ENCODE results near the gene ZNF423. TPM values are rescaled to one million over a fixed set of nuclear protein-coding genes. Genes with fewer than 3 reads are reported as not detected.
A peak's percentile ranks its signal among the peaks of the same experiment; 100 is the strongest.

ZNF423 gene
- total and polyA plus RNA-seq, 2 of the 13 experiments (the other 11 are each of a cell fraction or from before 2014, with no cell fraction given) = 0.07 to 0.31 TPM

- H3K9ac ChIP-seq (ENCODE audit: insufficient read depth, low read depth, low read length) = no peak overlapping the region
- BruUV-seq (replicated peaks) = no TSS peak
- H3K4me2 ChIP-seq (ENCODE audit: low read depth, low read length) = no peak overlapping the region
- FAIRE-seq (no peak), DNase-seq (ENCODE audit: low spot score) (no peak), ATAC-seq (peak; percentile 24)
- no peak overlapping the region for H2AFZ ChIP-seq (ENCODE audit: low read length)
- WGBS (ENCODE audit: low lambda C conversion rate) = 8% methylated on average over 2 of the region's 2 CpGs
- in situ Hi-C loops (cut with HindIII; ENCODE audit: extremely low pct_ligation_motif_present, low pct_unique_long_range_greater_than_20kb) = no loop called here
- H3K27ac ChIP-seq (ENCODE audit: extremely low read length, insufficient read depth, low read length) = no peak overlapping the region
- H3K9me3 ChIP-seq (ENCODE audit: low read length) = no peaks in the 10 kb centered on the region
- ChIA-PET CTCF (ENCODE audit: low intra/inter-chr PET ratio, low total read pairs) (no interaction called here), POLR2A (no interaction called here)
- H3K4me3 ChIP-seq (replicated peaks in 1 of 3; ENCODE audit: insufficient read depth in 1 of 3, low read depth in 2 of 3, low read length in 3 of 3) = no peak overlapping the region
- H3K4me1 ChIP-seq (ENCODE audit: insufficient read depth, low read length) = no peaks in the 10 kb centered on the region
- H3K36me3 ChIP-seq (replicated peaks in 1 of 2; ENCODE audit: control insufficient read depth in 1 of 2, insufficient read depth in 2 of 2, low read length in 2 of 2) = no peaks in the 10 kb centered on the region
- no peaks in the 10 kb centered on the region for H3K79me2 ChIP-seq (ENCODE audit: insufficient read depth, low read length)
- no peaks in the 10 kb centered on the region for H4K20me1 ChIP-seq (ENCODE audit: insufficient read depth, low read length)
- TF ChIP-seq ZNF362 (CRISPR knock-in tag; IDR thresholded peaks at IDR 0.05; ENCODE audit: borderline replicate concordance) (no peak), ZSCAN21 (CRISPR knock-in tag; IDR thresholded peaks at IDR 0.05; ENCODE audit: borderline replicate concordance) (no peak), CC2D1A (CRISPR knock-in tag; IDR thresholded peaks at IDR 0.05) (no peak)
- intact Hi-C loops (cut with micrococcal nuclease; ENCODE audit: unreplicated experiment) = no loop called here
- H3K27me3 ChIP-seq (ENCODE audit: control insufficient read depth in 1 of 2, insufficient read depth in 2 of 2, low read length in 2 of 2) = peaks cover 10 to 56% of the 10 kb centered on the region in 2 experiments; a peak in 3 of 5 replicates
Observed at GRCh38 chr16:49836218-49836617, 19.7 kb downstream of the ZNF423 start.

DNA sequence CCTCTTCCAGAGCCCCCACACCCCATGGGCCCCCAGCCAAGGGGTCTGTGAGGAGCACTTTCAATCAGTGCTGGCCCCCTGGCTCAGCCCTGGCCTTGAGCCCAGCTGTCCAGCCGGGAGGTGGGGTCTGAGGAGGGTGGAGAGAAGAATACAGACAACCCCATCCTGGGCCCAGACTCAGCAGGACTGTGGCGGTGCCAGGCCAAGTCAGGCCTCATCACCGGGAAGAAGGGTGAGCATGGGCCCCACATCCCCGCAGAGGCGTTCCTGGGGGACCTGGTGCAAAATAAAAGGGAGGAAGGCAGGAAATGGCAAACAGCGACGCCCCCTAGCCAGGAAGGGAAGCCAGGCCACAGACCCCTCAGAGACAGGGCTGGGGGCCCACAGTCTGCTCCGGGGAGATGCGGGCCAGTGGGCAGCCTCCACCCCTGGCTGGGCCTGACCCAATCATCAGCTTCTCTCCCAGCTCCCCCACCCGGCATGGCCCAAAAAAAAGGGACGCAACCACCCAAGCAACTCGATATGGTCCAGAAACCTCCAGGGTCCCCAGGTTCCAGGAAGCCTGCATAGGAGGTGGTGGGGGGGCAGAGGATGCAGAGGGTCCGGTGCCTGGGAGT, 20.6 kb downstream of the ZNF423 start:
- H3K9me3 ChIP-seq (ENCODE audit: low read length) = no peaks in the 10 kb centered on the region
- TF ChIP-seq CAMTA2 (CRISPR knock-in tag; IDR thresholded peaks at IDR 0.05; ENCODE audit: borderline replicate concordance) (no peak), GFI1 (CRISPR knock-in tag; IDR thresholded peaks at IDR 0.05; ENCODE audit: borderline replicate concordance) (no peak), ZNF18 (CRISPR knock-in tag; IDR thresholded peaks at IDR 0.05; ENCODE audit: insufficient replicate concordance) (no peak), ZNF17 (CRISPR knock-in tag; IDR thresholded peaks at IDR 0.05) (no peak), ZFP90 (CRISPR knock-in tag; IDR thresholded peaks at IDR 0.05; ENCODE audit: borderline replicate concordance) (no peak), ATF1 (CRISPR knock-in tag; IDR thresholded peaks at IDR 0.05) (no peak), ZMYM3 (CRISPR knock-in tag; IDR thresholded peaks at IDR 0.05) (no peak), ZNF205 (CRISPR knock-in tag; IDR thresholded peaks at IDR 0.05) (no peak), MEIS1 (CRISPR knock-in tag; IDR thresholded peaks at IDR 0.05; ENCODE audit: borderline replicate concordance) (no peak), CHD4 (IDR thresholded peaks at IDR 0.05; ENCODE audit: borderline replicate concordance, low read length) (no peak), THRA (CRISPR knock-in tag; IDR thresholded peaks at IDR 0.05; ENCODE audit: borderline replicate concordance) (no peak), KDM6A (CRISPR knock-in tag; IDR thresholded peaks at IDR 0.05; ENCODE audit: low read depth) (no peak)
- ChIA-PET CTCF (ENCODE audit: low intra/inter-chr PET ratio, low total read pairs) (no interaction called here), POLR2A (no interaction called here)
- no peak overlapping the region for H2AFZ ChIP-seq (ENCODE audit: low read length)
- intact Hi-C loops (cut with micrococcal nuclease; ENCODE audit: unreplicated experiment) = no loop called here
- no peak for ATAC-seq
- WGBS (ENCODE audit: low lambda C conversion rate) = 46% methylated on average over 13 of the region's 13 CpGs
- no TSS peak for BruUV-seq (replicated peaks)
- no peak for FAIRE-seq
- no peaks in the 10 kb centered on the region for H3K79me2 ChIP-seq (ENCODE audit: insufficient read depth, low read length)
- no peak overlapping the region for H3K4me3 ChIP-seq (replicated peaks in 1 of 3; ENCODE audit: insufficient read depth in 1 of 3, low read depth in 2 of 3, low read length in 3 of 3)
- no peaks in the 10 kb centered on the region for H3K4me1 ChIP-seq (ENCODE audit: insufficient read depth, low read length)
- peaks cover 11 to 56% of the 10 kb centered on the region in 2 experiments; a peak in 3 of 5 replicates for H3K27me3 ChIP-seq (ENCODE audit: control insufficient read depth in 1 of 2, insufficient read depth in 2 of 2, low read length in 2 of 2)
- in situ Hi-C loops (cut with HindIII; ENCODE audit: extremely low pct_ligation_motif_present, low pct_unique_long_range_greater_than_20kb) = no loop called here
- H3K9ac ChIP-seq (ENCODE audit: insufficient read depth, low read depth, low read length) = no peak overlapping the region
- no peaks in the 10 kb centered on the region for H4K20me1 ChIP-seq (ENCODE audit: insufficient read depth, low read length)
- H3K36me3 ChIP-seq (replicated peaks in 1 of 2; ENCODE audit: control insufficient read depth in 1 of 2, insufficient read depth in 2 of 2, low read length in 2 of 2) = no peaks in the 10 kb centered on the region
- DNase-seq (ENCODE audit: low spot score) = no peak
- no peak overlapping the region for H3K4me2 ChIP-seq (ENCODE audit: low read depth, low read length)
- no peak overlapping the region for H3K27ac ChIP-seq (ENCODE audit: extremely low read length, insufficient read depth, low read length)

Data from HepG2 (cell line).